Anterior cingulate cortex (tissue), 58 donors: ENCODE measurements around the gene TSC22D1.

ENCODE experiments used
- DNase-seq, 58 donors: peaks; one replicate each; lab custom pipeline; 2025; lab: John Stamatoyannopoulos, UW

TSC22D1 gene

DNA sequence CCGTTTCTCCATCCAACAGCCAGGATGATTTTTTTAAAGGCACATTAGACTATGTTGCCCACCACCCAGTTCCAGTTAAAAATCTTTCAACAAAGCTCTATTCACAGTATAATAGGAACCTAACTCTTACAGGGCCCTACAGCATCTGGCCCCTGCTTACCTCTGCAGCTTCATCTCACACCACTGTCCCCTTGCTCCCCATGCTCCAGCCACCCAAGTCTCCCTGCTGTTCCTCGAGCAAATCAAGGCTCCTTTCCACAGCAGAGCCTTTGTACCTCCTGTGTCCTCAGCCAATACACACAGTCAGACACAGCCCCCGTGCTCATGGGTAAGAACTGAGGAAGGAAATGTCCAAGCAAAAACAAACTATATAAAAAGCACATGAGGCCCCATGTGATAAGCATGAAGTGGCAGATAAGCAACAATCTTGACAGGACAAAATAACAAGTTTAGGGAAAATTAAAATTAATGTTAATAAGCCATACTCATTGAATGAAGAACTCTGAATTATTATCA, 67.5 kb downstream of the TSC22D1 start:
- no peak for DNase-seq

DNA sequence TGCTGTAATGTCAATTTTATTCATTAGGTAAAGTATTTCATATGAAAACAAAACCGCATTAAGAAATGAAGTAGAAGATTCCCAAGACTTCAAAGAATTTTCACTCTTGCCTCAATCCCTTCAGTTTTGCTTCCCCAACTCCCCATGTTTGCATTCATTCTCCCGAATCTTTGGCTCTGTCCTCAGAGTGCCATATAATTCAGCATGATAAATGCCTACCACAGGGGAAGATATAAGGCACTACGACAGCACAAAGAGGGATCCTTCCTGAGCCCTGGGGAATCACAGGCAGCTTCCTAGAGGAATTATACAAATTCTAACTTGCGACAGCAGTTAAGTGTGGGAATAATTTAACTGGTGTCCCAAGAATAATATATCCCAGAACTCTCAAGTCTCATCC, 68.5 kb downstream of the TSC22D1 start:
- DNase-seq, result no peak

DNA sequence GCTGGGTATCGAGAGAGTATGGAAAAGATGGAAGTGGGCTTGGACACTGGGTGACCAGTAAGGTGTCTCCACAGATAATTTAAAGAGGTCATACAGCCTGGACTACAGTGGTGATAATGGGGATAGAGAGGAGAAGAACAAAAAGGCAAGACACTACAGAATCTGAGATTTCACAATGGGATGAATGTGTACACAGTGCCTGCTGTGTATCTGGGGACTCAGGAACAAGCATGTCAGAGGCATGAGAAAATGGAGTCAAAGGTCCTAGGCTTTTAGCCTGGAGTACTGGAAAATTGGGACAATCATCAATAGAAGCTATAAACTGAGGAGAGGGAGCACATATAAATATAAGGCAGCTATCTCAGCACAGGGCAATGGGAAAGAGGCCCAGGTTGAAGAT, 69.4 kb downstream of the TSC22D1 start:
- no peak for DNase-seq

DNA sequence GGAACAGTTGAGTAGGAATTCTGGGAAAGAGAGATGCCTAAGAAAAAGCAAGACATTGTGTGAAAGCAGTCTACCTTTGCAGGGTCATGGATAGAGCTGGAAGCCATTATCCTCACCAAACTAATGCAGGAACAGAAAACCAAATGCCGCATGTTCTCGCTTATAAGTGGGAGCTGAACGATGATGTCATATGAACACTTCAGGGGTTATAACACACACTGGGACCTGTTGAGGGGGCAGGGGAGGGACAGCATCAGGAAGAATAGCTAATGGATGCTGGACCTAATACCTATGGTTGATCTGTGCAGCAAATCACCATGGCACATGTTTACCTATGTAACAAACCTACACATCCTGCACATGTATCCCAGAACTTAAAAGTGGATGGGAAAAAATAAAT, 69.9 kb downstream of the TSC22D1 start:
- DNase-seq, result no peak

DNA sequence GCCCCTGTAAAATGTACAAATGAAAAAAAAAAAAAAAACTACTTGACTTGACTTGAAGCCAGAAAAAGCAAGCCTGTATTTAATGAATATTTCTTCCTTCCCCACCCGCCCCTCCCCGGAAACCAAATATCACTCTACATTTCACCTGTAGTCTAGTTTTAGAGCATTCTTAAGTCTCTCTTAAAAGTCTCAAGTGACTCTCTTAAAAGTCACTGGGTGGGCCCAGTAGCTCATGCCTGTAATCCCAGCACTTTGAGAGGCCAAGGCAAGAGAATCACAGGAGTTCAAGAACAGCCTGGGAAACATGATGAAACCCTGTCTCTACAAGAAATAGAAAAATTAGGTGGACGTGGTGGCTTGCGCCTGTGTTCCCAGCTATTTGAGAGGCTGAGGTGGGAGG, 72.0 kb downstream of the TSC22D1 start:
- no peak for DNase-seq

DNA sequence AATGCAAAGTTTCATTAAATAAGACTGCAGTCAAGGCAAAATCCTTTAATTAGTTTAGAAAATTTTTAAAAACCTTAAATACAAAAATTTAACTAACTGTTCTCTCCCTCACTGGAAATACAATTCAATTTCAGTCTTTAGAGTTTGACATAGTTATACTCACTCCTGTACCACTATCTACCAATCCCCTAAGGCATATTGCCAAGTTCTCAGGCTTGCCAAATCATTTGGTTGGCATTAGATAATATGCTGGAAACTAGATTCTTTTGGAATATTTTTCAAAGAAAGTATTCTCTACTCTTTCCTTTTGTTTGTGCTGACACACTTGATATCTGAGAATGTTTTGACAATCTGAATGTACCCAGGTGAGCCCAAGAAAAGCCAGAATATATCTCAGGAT, 77.2 kb downstream of the TSC22D1 start:
- DNase-seq, result no peak

DNA sequence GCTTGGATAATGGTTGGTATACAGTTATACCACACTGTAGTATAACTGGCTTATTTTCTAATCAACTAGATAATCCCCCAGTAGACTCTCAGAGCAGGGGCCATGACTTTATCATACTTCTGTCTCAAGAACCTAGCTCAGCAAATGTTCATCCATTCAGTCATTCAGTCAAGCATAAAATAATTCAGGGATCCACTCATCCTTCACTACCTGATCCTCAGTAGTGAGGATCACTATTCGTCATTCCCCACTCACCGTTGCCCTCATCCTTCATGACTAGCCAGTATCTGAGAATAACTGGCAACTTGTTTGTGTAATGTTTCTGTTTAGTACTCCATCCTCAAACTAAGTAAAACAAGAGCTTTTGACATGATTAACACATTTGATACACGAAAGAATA, 77.6 kb downstream of the TSC22D1 start:
- DNase-seq, result no peak

DNA sequence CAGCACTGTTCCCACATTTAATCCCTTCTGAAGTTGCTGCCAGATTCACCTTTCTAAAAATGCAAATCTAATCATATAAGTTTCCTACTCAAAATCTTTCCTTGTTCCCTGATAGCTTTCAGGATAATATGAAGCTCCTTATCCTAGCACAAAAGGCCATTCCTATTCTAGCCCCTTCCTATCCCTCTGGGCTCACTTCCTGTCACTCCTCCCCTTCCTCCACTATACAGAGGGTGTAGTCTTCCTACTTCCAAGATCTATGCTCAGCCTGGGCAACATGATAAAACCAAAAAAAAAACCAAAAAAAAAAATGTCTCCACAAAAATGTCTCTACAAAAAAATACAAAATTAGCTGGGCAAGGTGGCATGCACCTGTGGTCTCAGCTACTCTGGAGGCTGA, 78.3 kb downstream of the TSC22D1 start:
- DNase-seq, result no peak

DNA sequence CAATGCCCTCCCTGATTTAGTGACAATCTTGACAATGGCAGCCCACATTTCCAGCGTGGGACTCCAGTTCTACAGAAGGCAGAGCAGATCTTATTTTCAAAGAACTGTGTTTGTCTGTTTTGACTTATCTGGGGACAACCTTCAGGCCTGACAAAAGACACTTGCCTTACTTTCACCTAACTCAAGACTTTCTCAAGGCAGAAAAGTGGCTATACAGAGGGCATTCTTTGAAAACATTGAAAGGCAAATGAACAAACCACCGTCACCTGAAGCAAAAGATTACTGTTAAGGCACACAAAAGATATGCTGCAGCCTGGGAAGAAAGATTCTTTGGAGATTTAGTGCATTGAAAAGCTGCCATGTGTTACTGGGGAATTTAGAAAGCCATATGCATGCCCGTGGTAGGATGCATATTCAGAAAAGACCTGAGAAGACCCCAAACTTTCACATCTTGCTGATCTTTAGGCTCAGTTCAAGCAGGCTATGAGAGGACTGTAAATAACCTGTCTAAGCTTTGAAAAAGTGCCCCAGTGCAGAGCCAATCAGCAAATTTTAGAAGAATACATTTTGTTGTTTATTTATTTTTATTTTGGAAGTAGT, 82.8 kb downstream of the TSC22D1 start:
- DNase-seq, result no peak

DNA sequence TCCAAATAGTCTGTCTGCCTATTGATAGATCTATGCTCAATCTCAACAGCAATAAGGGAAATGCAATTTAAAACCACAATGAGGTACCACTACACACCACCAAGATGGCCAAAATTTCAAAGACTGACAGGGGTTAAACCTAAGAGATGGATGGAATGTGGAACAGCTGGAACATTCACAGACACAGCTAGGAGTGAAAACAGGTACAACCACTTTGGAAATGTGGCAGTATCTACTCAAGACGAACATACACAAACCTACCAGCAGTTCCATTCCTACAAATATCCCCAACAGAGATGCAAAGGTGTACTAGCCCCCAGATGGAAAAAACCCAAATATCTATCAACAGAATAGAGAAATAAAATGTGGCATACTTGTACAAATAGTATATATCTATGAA, 86.4 kb downstream of the TSC22D1 start:
- no peak for DNase-seq

DNA sequence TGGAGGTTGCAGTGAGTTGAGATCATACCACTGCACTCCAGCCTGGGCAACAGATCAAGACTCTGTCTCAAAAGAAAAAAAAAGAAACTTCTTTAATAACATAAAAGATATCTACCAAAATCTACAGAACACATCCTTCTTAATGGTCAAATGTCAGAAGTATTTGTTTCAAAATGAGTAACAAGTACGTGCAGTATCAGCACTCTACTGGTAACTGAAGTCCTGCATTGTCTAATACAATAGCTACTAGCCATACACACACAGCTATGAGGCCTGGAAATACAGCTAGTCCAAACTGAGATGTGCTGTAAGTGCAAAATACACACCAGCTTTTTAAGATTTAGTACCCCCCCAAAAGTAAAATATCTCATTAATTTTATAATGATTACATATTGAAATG, 88.1 kb downstream of the TSC22D1 start:
- DNase-seq, result no peak

DNA sequence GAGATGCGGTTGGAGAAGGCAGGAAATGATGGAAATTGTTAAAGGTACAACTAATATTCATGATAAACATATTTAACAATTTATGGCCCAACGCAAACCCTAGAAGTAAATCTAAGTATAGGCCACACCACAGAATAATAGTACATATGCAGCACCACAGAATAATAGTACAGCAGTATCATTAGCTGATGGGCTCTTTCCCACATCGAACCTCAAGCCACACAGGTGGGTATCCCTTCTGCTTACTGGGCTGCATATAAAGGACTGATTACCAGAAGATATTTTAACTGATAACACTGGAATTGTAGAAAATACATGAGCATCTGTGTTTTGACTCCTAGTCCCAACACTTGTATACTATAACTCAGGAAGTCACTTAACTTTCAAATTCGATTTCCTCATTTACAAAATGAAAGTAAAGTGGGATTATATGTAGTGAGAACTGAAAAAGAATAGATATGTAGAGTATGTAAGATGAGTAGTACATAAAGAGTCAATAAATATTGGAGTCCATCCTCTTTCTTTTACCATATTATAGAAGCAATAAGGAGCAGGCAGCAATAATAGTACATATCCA, 91.5 kb downstream of the TSC22D1 start:
- no peak for DNase-seq

DNA sequence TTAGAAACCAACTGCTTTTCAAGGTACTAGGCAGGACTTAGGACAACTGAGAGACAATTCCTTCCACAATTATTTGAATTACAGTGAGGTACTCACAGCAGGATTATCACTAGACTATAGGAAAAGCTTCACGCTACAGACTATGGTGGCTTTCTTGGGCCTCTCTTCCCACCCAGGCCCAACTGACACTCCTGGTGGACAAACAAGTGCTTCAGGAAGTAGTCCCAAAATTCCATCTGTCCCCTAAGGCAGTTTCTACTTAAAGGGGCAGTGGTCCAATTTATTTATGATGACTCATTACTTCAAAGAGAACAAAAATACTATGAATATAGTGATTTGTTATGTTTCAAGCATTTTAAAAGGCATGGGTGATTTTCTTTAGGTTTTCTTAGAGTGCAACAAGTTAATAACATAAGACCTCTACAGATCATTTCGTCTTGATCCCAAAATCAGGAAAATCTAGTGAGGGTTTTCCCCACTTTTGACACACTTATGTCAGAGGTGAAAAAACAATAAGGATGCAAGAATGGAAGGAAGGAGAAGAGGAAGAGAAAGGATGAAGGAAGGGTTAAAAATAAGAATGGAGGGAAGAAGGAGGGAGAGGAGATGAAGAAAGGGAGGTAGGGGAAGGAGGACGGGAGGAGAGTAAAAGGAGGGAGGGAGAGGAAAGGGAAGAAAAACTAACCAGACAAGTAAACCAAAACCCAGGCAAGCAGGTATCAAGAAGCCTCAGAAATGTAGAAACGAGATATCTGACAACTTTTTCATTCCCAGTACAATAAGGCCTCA, 101.8 kb downstream of the TSC22D1 start:
- no peak for DNase-seq

DNA sequence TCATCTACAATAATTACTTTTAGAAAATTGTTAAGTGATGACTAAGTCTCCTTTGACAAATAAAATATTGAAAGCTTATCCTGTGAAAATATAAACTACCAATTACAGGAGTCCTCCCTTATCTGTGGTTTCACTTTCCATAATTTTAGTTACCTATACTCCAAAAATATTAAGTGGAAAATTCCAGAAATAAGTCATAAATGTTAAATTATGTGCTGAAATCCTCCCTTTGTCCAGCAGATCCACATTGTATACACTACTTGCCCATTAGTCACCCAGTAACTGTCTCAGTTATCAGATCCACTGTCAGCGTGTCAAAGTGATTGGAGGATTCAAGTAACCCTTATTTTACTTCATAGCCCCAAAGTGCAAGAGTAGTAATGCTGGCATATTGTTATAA, 104.4 kb downstream of the TSC22D1 start:
- no peak for DNase-seq

DNA sequence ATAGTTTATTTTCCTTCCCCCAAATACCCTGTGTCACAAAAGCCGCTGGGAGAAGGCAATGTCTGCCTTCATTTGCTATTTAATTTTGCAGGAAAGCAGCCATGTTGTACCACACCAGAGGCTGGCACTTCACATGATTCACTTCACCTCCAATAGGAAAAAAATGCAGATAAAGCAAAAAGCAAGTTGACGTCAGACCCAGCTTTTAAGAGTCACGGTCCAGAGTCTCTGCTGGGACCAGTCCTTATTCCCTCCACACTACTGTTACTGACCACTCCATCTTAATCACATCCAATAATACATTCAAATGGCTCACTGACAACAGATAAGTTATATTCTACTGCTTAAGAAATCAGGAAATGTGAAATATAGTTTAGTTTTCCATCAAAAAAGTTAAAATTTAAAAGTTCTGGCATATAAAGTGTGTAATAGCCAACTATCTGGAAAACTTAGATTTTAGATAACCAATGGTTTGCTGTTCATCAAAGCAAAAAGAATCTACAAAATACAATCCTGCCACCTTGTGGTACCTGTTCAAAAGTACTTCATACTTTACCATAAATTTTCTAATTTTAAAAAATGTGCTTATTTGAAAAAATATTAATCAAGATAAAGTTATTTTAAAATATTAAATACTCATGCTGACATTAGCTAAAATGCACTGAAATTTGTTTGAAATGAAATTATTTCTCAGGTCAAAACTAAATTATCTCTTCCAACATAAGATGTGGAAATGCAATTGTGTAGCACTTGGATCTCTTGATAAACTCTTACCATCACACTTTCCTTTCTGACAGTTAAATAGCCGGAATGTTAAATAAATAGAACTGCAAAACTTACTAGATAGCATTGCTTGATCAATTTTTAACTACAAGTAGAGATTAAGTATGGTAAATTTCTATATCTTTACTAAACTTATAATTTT, 105.2 kb downstream of the TSC22D1 start:
- DNase-seq, result no peak

DNA sequence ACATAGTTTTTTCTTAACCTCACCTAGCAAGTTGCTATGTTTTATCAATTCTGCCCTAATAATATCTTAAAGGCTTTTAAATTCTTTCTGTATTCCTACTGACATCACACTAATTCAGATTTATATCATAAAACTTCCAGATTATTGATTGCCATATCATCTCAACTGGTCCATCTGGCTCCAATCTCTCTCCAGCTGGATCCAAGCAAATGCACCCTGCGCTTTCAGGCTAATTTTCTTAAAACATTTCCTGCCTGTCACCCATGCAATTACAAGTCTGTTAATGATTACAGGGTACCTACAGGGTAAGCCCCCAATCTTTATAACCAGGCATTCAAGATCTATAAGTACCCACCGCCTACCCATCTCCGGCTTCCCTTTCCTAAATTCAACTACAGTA, 107.3 kb downstream of the TSC22D1 start:
- DNase-seq, result no peak

DNA sequence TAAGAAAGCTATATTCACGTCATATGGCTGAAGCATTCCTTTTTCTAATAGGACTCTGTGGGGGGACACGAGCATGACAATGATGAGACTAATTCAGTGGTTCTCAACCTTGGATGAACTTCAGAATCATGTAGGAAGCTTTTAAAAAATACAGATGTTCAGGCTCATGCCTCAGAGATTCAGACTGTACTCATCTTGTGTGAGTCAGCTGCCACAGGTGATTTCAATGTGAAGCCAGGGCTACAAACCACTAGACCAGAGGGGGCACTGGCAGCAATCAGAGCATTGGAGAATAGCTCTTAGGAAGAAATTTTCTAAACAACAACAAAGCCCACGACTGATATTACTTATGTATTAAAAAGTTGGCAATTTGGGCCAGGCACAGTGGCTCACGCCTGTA, 110.8 kb downstream of the TSC22D1 start:
- no peak for DNase-seq

DNA sequence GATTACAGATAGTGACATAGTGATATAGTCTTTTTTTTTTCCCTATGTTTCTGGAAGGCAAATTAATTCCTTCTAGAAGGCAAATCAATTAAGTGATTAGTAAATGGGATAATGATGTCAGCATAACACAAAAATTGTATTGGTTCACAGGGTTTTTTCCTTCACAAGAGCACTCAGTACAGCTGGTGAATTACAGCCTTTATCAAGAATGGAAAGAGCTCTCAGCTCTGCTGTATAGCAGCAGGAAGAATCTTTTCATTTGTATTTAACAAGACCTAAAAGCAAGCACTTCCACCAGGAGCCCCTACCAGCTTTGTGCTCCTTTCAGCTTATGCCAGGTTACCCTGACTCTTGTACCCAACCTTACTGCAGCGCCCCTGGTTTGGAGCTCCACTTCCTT, 111.7 kb downstream of the TSC22D1 start:
- no peak for DNase-seq

DNA sequence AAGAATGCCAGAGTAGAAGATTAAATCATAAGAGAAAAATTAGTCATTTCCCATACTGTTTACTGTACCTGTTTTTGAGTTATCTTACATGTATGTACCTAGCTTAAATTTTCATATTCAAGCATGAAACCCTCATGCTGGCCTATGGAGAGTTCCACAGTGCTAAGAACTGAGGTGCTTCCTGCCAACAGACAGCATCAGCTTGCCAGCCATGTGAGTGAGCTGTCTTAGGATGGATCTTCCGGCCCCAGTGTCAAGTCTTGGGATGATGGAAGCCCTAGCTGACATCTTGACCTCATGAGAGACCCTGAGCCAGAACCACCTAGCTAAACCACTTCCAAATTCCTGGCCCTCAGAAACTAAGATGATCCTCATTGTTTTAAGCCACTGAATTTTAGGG, 112.4 kb downstream of the TSC22D1 start:
- no peak for DNase-seq

DNA sequence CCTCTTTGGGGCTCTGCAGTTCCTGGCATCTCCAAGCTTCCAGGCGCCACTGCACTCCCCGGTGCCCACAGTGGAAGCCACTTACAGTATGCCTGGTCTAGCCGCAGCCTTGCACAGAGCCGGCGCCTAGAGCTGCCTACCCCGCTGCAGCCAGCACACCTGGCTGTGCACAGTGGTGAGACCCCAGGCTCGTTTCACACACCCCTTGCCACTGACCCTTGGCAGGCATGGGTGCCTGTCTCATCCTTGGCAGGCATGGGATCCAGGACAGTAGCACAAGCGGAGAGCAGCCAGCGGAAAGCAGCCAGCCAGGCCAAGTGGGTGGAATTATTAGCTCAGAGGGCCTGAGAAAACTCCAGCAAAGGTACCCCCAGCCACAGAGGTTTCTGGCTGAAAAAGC, 116.5 kb downstream of the TSC22D1 start:
- DNase-seq, result no peak
